ENCODE results near the gene MARS1.
"Not testable (repeated sequence)": the region's sequence is repeated elsewhere in the genome, so short reads cannot be mapped to it uniquely, and the experiment has no call there.

Gene MARS1

DNA sequence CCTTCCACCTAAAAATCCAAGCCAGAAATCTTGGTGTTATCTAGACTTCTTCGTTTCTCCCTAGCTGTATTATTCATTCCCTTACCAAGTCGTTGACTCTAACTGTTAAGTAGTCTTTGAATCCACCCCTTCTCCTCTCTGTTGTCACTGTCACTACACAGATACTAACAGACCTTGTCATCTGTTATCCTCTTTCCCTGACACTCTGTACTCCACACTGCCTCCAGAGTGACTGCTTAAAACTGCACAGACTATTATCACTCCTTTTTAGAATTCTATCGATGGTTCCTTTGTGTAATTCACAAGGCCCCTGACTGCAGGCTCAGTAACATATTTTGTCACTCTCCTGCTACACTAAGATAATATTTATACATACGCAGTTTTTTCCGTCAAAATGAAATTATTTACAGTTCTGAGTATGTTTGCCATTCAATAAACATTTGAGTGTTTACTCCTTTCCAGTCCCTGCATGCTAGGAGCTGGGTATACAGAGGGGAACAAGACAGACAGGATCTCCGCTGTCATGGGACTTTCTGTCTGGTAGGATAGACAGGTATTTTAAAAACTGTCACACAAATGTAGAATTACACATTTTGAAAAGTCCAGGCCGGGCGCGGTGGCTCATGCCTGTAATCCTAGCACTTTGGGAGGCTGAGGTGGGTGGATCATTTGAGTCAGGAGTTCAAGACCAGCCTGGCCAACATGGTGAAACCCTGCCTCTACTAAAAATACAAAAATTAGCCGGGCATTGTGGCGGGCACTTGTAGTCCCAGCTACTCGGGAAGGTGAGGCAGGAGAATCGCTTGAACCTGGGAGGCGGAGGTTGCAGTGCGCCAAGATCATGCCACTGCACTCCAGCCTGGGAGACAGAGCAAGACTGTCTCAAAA, 3.8 kb downstream of the MARS1 start:
- peak in 1 of 2 experiments; percentile 38 for DNase-seq (ENCODE audit: low read depth in 1 of 2, low spot score in 1 of 2)
- no peak for TF ChIP-seq JUND (IDR thresholded peaks at IDR 0.05; ENCODE audit: low read depth)
- in situ Hi-C loops (cut with HindIII; ENCODE audit: low pct_unique_long_range_greater_than_20kb, low sequenced_read_pairs) = no loop called here

DNA sequence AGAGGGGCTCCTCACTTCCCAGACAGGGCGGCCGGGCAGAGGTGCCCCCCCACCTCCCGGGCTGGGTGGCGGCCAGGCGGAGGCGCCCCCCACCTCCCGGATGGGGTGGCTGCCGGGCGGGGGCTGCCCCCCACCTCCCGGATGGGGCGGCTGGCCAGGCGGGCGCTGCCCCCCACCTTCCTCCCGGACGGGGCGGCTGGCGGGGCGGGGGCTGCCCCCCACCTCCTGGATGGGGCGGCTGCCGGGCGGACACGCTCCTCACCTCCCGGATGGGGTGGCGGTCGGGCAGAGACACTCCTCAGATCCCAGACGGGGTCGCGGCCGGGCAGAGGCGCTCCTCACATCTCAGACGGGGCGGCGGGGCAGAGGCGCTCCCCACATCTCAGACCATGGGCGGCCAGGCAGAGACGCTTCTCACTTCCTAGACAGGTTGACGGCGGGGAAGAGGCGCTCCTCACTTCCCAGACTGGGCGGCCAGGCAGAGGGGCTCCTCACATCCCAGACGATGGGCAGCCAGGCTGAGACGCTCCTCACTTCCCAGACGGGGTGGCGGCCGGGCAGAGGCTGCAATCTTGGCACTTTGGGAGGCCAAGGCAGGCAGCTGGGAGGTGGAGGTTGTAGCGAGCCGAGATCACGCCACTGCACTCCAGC, 7.3 kb downstream of the MARS1 start:
- in situ Hi-C loops (cut with HindIII; ENCODE audit: low pct_unique_long_range_greater_than_20kb, low sequenced_read_pairs); DNase-seq (ENCODE audit: low read depth in 1 of 2, low spot score in 1 of 2): not testable (repeated sequence)

DNA sequence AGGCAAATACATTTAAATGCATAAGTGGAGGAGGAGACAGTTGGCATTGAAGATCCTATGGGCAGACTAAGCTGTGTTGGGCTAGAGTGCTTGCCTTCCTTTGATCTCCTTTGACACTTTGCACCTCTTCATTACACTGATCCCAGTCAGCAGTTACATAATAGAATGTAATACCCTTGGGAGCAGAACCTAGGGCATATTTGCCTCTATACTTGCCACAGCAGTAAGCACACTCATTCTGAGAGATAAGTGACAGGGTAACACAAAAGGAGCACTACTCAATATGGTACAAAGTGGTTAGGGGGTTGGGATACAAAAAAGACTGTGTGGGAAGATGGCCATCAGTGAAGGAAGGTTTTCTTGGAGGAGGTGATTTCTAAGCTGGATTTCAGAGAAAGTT, 9.0 kb downstream of the MARS1 start:
- in situ Hi-C loops (cut with HindIII; ENCODE audit: low pct_unique_long_range_greater_than_20kb, low sequenced_read_pairs) = no loop called here
- TF ChIP-seq JUND (IDR thresholded peaks at IDR 0.05; ENCODE audit: low read depth) = no peak
- no peak for DNase-seq (ENCODE audit: low read depth in 1 of 2, low spot score in 1 of 2)

DNA sequence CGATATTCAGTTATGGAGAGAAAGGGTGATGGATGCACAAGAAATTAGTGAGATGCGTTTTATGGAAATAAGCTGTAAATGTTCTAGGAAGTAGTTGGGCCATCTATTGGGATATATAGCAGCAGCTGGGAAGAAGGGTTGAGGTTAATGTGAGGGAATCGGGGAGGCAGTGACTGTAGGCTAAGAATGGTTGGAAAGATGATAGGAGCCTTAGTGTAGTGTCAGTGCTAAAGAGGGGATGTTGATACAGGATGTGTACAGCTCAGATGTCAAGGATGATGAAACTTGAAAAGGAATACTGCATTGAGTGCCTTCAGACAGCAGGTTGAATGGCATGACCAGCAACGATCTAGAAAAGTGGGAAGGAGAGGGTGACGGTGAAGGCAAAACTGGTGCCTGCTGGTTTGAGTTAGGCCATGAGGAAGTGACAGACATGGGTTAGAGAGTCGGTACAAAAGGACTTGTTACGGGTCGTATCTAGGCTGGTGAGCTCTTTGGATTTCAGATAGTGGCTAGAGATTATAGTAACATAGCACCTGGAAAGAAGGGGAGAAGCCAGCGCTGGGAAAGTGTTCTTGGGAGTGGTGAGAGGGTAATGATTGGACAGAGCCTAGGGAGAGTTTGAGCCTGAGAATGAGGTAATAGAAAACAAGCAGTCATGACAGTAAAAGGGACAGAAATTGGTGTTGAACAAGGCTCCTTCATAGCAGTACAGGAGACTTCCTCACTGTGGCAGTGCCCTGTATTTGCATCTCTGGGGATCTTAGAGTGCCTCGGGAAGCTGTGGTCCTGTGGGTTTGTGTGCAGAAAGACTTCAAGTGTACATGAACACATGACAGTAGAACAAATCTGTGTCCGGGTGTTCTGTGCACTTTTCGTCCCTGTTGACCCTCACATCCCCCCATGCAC, 9.6 kb downstream of the MARS1 start:
- DNase-seq (ENCODE audit: low read depth in 1 of 2, low spot score in 1 of 2) = no peak
- TF ChIP-seq JUND (IDR thresholded peaks at IDR 0.05; ENCODE audit: low read depth) = no peak
- in situ Hi-C loops (cut with HindIII; ENCODE audit: low pct_unique_long_range_greater_than_20kb, low sequenced_read_pairs) = no loop called here

DNA sequence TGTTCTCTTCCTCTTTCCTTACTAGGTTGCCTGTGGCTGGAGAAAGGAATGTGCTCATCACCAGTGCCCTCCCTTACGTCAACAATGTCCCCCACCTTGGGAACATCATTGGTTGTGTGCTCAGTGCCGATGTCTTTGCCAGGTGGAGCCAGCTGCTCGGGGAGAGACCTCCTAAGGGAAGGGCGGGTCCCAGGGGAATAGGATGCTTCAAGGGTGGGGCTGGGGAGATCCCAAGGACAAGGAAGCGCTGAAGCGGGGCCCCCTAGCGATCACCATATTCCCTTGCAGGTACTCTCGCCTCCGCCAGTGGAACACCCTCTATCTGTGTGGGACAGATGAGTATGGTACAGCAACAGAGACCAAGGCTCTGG, 10.2 kb downstream of the MARS1 start:
- TF ChIP-seq JUND (IDR thresholded peaks at IDR 0.05; ENCODE audit: low read depth) = no peak
- in situ Hi-C loops (cut with HindIII; ENCODE audit: low pct_unique_long_range_greater_than_20kb, low sequenced_read_pairs) = no loop called here

DNA sequence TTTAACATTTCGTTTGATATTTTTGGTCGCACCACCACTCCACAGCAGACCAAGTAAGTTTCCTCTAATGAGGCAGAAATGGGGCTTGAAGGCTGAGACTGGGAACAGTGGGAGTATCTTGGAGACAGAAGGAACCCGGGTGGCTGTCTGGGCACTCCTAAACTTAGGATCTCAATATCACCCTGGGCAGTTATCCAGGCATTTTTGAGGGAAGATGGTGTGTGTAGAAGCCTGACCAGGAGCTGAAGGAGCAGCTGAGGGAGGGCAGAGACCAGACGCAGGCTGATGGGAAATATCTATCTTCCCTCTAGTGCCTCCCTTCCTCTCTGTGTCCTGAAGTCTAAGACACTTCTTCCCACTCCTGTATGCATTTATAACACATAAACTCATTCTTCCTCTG, 10.7 kb downstream of the MARS1 start:
- no peak for TF ChIP-seq JUND (IDR thresholded peaks at IDR 0.05; ENCODE audit: low read depth)
- DNase-seq (ENCODE audit: low read depth in 1 of 2, low spot score in 1 of 2) = no peak
- in situ Hi-C loops (cut with HindIII; ENCODE audit: low pct_unique_long_range_greater_than_20kb, low sequenced_read_pairs) = no loop called here

More for the DNA sequence above, 10.2 kb downstream of the MARS1 start:
- DNase-seq (ENCODE audit: low read depth in 1 of 2, low spot score in 1 of 2) = no peak

DNA sequence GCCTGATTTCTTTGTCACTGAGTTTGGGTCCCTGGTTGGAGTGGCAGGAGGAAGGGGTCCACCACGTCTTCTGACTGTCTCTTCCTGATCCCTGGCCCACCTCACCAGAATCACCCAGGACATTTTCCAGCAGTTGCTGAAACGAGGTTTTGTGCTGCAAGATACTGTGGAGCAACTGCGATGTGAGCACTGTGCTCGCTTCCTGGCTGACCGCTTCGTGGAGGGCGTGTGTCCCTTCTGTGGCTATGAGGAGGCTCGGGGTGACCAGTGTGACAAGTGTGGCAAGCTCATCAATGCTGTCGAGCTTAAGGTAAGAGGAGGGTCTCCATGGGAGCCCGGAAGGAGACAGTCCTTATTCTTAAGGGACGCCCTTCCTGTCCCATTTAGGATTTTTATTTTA, 12.3 kb downstream of the MARS1 start:
- no peak for DNase-seq (ENCODE audit: low read depth in 1 of 2, low spot score in 1 of 2)
- no peak for TF ChIP-seq JUND (IDR thresholded peaks at IDR 0.05; ENCODE audit: low read depth)
- in situ Hi-C loops (cut with HindIII; ENCODE audit: low pct_unique_long_range_greater_than_20kb, low sequenced_read_pairs) = no loop called here

DNA sequence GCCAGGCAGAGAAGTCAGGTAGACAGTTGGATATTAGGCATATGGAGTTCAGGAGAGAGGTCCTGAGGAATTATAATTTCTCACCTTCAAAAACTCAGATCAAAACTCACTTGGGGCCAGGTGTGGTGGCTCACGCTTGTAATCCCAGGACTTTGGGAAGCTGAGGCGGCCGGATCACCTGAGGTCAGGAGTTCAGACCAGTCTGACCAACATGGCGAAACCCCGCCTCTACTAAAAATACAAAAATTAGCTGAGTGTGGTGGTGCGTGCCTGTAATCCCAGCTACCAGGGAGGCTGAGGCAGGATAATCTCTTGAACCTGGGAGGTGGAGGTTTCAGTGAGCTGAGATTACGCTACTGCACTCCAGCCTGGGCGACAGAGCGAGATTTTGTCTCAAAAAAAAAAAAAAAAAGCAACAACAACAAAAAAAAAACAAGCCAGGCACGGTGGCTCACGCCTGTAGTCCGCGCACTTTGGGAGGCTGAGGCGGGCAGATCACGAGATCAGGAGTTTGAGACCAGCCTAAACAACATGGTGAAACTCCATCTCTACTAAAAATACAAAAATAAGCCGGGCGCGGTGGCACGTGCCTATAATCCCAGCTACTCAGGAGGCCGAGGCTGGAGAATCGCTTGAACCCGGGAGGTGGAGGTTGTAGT, 14.6 kb downstream of the MARS1 start:
- DNase-seq (ENCODE audit: low read depth in 1 of 2, low spot score in 1 of 2); in situ Hi-C loops (cut with HindIII; ENCODE audit: low pct_unique_long_range_greater_than_20kb, low sequenced_read_pairs): not testable (repeated sequence)

DNA sequence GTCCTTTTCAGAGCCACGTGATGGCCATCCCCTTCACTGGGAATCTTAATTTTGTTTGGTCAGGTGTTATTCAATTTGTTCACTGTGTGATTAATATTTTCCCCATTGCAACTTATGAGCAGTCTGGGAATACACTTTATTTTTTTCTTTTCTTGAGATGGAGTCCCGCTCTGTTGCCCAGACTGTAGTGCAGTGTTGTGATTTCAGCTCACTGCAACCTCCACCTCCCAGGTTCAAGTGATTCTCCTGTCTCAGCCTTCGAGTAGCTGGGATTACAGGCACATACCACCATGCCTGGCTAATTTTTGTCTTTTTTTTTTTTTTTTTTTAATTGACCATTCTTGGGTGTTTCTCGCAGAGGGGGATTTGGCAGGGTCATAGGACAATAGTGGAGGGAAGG, 18.7 kb downstream of the MARS1 start:
- in situ Hi-C loops (cut with HindIII; ENCODE audit: low pct_unique_long_range_greater_than_20kb, low sequenced_read_pairs); DNase-seq (ENCODE audit: low read depth in 1 of 2, low spot score in 1 of 2): not testable (repeated sequence)

DNA sequence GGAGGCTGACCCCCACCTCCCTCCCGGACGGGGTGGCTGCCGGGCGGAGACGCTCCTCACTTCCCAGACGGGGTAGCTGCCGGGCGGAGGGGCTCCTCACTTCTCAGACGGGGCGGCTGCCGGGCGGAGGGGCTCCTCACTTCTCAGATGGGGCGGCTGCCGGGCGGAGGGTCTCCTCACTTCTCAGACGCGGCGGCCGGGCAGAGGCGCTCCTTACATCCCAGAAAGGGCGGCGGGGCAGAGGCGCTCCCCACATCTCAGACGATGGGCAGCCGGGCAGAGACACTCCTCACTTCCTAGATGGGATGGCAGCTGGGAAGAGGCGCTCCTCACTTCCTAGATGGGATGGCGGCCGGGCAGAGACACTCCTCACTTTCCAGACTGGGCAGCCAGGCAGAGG, 19.9 kb downstream of the MARS1 start:
- DNase-seq (ENCODE audit: low read depth in 1 of 2, low spot score in 1 of 2); in situ Hi-C loops (cut with HindIII; ENCODE audit: low pct_unique_long_range_greater_than_20kb, low sequenced_read_pairs): not testable (repeated sequence)

DNA sequence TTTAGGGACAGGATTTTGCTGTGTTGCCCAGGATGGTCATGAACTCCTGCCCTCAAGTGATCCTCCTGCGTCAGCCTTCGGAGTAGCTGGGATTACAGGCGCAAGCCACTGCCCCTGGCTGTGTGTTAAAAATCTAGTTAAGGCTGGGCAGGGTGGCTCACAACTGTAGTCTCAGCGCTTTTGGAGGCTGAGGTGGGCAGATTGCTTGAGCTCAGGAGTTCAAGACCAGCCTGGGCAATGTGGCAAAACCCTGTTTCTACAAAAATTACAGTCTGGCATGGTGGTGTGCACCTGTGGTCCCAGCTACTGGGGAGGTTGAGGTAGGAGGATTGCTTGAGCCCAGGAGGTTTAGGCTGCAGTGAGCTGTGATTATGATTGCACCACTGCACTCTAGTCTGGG, 23.3 kb downstream of the MARS1 start:
- no peak for DNase-seq (ENCODE audit: low read depth in 1 of 2, low spot score in 1 of 2)
- no peak for TF ChIP-seq JUND (IDR thresholded peaks at IDR 0.05; ENCODE audit: low read depth)
- in situ Hi-C loops (cut with HindIII; ENCODE audit: low pct_unique_long_range_greater_than_20kb, low sequenced_read_pairs) = no loop called here

DNA sequence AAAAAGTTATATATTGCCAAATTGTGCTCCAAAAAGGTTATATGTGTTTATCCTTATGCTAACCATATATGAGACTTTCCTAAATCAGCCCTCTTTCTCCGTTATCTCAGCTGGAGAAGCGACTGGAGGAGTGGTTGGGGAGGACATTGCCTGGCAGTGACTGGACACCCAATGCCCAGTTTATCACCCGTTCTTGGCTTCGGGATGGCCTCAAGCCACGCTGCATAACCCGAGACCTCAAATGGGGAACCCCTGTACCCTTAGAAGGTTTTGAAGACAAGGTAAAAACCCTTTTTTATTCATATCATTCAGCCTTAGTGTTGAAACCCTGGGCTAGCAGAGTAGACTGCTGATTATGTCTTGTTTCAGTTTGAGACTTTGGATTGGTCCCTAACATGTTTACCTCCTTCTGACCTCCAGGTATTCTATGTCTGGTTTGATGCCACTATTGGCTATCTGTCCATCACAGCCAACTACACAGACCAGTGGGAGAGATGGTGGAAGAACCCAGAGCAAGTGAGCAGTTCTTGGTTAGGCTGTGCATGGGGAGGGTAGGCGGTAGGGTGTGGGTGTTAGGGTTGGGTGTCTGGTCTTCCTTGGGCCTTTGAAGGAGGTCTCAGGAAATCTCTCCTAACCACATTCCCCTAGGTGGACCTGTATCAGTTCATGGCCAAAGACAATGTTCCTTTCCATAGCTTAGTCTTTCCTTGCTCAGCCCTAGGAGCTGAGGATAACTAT, 23.9 kb downstream of the MARS1 start:
- no peak for DNase-seq (ENCODE audit: low read depth in 1 of 2, low spot score in 1 of 2)
- in situ Hi-C loops (cut with HindIII; ENCODE audit: low pct_unique_long_range_greater_than_20kb, low sequenced_read_pairs) = no loop called here
- TF ChIP-seq JUND (IDR thresholded peaks at IDR 0.05; ENCODE audit: low read depth) = no peak

Data from T47D (cell line).